Neural cell (in vitro differentiated cells): ENCODE data around the gene HELZ2.

Experiments used
- EP300 ChIP-seq: fragments of 450-650 bp; conservative IDR thresholded peaks from 2 replicates; pipeline ENCODE4 v1.6.1; 2014; ENCODE audit warnings: antibody characterized with exemption, mild to moderate bottlenecking, moderate library complexity; ENCODE audit not compliant: poor library complexity, severe bottlenecking
- POLR2AphosphoS5 ChIP-seq: IDR thresholded peaks from 2 replicates; pipeline ENCODE4 v1.6.1; 2012
- TF ChIP-seq, protein P1 (sequence below): fragments of 450-650 bp; IDR thresholded peaks from 2 replicates; pipeline ENCODE4 v1.5.1; 2014; ENCODE audit warnings: antibody characterized with exemption, mild to moderate bottlenecking, moderate library complexity; ENCODE audit not compliant: poor library complexity, severe bottlenecking

DNA sequence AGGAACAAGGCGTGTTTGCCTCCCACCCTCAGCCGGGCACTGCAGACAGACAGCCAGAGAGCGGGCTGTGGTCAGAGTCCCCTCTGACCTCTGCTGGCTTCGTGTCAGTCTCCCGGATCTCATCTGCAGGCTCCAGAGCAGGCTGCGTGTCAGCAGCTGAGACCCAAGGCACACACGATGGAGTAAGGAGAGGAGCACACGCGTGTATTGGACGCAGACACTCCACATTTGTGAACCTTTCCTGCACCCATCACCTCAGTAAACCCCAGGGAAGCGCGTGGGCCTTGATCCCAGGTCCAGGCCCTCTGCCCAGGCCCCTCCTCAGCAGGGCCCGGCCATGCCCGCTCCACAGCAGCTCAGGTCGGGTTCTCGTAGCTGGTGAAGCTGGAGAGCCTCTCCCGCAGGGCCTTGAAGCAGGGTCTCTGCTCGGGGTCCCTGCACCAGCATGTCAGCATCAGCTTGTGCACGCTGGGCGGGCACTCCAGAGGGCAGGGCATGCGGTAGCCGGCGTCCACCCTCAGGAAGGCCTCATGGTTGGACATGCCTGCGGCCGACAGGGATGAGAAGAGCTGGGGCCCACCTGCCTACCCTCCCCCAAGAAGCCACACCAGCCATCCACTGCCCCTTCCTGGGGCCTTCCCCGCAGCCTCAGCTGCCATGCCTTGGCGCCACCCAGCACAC lies 44.7 kb downstream of the HELZ2 start:
- TF ChIP-seq, protein P1, sequence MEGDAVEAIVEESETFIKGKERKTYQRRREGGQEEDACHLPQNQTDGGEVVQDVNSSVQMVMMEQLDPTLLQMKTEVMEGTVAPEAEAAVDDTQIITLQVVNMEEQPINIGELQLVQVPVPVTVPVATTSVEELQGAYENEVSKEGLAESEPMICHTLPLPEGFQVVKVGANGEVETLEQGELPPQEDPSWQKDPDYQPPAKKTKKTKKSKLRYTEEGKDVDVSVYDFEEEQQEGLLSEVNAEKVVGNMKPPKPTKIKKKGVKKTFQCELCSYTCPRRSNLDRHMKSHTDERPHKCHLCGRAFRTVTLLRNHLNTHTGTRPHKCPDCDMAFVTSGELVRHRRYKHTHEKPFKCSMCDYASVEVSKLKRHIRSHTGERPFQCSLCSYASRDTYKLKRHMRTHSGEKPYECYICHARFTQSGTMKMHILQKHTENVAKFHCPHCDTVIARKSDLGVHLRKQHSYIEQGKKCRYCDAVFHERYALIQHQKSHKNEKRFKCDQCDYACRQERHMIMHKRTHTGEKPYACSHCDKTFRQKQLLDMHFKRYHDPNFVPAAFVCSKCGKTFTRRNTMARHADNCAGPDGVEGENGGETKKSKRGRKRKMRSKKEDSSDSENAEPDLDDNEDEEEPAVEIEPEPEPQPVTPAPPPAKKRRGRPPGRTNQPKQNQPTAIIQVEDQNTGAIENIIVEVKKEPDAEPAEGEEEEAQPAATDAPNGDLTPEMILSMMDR: no peak
- TF ChIP-seq EP300 (no peak), POLR2AphosphoS5 (peak; percentile 25)
